IPS DF 4.7 (cell line): ENCODE data around the gene IL17B.
A peak's percentile ranks its signal among the peaks of the same experiment; 100 is the strongest.

ENCODE experiments used
- DNase-seq: peaks from one replicate; pipeline ENCODE4 v3.0.0-alpha.2; 2013; ENCODE audit warnings: low spot score; ENCODE audit errors: extremely low read depth

Gene IL17B

GRCh38 chr5:149380466-149381121 is 1.5 kb upstream of the IL17B start:
- no peak for DNase-seq

GRCh38 chr5:149379818-149380374 is 804 bp upstream of the IL17B start:
- DNase-seq: no peak

DNA sequence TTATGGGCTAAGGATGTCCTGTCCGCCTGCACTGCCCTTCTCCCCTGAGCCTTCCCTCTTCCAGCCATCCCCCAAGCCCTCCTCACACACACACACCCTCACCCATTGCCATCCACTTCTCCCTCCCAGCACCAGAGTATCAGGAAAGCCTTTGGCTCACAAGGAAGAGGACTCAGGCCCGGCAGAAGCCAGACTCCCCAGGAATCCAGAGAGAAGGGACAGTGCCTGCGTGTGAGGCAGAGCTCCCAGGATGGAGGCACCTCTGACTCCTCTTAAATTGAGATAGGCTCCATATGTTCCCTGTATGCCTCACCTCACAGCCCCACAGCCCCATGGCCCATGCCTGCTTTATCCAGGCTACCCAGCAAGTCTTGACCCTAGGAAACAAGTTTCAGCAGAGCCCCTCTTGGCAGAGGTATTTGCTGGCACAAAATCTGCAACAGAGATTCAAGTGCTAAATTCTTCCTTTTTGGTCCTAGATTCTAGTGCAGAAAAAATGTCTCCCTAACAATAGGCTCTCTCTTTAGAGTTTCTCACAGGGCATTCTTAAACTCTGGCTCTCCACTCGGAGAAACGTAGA is 761 bp downstream of the IL17B start:
- DNase-seq: no peak

DNA sequence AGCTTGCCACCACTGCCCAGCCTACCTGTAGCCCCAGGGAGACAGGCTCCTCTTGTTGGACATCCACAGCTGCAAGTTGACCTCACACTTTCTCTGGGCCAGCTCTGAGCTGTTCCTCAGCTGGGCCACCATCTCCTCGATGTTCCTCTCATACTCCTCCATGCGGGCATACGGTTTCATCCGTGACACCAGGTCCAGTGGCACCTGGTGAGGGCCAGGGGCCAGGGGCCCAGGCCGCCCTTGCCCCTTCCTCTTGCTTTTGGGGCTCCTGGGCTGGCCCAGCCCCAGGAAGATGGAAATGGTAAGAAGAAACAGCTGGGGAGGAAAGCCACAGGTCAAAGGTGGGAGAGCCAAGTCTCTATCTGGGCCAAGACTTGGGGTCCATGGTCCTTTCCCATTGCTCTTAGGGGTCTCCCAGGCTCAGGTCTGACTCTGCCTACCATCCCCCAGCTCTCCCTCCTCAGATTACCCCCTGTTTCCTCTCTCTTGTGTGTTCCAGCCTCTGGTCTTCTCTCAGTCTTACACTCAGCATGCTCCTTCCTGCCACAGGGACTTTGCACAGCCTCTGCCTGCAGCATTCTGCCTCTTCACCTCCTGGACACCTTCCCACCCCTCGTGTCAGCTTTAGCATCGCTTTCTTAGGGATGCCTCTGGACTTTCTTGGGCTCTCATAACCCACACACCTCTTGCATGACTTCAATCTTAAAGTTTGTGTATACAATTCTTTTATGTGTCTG is 2.2 kb downstream of the IL17B start:
- DNase-seq: no peak

DNA sequence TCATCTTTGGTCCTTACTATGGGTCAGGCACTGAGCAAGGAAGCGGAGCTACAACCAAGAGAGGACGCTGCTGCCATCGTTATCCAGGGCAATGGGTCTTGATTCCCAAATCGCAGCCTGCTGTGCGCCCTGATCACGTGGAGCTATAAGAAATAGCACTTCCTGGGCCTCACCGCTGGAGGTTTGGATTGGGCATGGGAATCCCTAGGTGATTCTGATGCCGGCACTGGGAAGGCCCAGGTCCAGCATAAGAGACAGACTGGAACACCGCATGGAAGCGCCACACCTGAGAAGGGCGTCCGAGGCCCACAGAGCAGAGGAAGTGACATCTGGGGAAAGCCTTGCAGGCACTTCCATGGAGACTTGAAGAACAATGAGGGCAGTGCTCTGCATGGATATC is 3.0 kb downstream of the IL17B start:
- DNase-seq: no peak

GRCh38 chr5:149375434-149375833 is 3.7 kb downstream of the IL17B start:
- no peak for DNase-seq

DNA sequence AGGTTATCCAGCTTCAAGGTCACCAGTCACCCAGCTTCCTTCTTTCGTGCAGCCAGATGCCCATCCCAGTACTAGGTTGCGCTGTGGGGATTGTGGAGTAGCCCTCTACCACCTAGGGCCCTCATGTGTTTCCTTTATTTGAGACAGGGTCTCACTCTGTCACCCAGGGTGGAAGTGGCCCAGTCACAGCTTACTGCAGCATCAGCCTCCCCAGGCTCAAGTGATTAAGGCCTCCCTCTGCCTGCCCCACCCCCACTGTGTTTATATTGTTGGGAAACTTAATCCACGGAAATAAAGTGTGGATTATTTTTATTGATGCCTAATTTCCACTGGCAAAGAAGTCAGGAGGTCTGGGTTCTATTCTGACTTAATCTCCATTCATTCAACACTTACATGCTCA is 4.3 kb downstream of the IL17B start:
- DNase-seq: no peak

DNA sequence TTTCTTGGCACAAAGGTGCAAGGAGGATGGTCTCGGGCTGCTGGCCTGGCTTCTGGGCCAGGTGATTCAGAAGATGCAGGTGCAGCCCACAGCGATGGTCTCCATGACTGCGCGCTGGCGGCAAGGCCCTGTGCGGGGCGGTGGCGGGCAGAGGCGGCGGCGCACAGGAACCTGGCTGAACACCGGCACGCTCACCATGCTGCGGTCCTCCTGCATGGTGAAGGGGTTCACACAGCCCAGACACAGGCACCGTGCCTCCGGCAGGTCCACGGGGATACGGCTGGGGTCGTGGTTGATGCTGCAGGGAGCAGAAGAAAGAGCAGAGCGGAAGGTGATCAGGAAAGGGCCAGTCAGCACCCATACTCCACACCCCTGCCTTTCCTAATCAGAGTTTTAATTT is 4.8 kb downstream of the IL17B start:
- DNase-seq: no peak

GRCh38 chr5:149372932-149373331 is 6.2 kb downstream of the IL17B start:
- no peak for DNase-seq

- DNase-seq: no peak
Measured at GRCh38 chr5:149372076-149372795, 6.9 kb downstream of the IL17B start.

DNA sequence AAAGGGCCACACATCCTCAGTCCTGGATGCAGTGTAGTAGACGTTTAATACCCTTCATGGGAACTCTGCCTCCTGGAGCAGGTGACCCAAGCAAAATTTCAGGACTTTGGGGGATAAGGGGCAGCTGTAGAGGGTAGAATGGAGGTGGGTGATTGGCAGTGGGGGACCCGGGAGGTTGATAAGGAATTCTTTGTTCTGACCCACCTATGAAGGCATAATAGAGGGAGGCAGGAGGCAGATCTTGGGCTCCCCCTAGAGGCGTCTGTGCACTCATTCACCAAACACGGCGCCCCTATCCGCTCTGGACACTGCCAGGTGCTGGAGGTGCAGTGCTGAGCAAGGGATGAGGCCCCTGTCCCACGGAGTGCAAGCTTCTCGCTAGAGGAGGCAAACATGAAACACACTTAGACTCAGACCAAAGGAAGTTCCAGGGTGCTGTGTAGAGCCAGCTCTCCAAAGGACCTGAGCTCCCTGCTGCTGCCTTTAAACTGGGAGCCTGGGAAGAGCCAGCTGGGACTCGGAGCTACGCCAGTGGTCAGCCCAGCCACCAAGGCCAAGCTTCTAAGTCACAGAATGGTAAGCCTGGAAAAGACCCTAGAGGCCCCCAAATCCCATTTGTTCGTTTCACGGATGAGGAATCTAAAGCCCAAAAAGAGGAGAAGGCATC is 7.7 kb downstream of the IL17B start:
- DNase-seq: peak; percentile 74

DNA sequence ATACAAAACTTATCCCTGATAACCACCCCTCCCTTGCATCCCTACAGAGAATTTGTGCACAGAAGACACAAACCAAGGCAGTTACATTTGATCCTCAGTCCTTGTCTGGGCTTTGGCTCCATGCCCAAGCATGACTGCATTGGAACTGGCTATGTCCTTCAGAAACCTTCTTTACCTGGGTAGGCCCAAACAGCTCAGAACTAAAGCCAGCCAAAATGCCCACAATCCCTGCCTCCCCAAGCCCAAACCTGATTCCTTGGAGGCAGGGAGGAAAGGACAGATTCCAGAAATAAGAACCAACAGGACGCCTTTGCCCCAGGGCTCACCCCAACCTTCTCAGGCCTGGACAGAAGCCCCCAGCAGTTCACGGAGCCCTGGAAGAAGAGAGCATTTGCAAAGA is 8.2 kb downstream of the IL17B start:
- DNase-seq: no peak

DNA sequence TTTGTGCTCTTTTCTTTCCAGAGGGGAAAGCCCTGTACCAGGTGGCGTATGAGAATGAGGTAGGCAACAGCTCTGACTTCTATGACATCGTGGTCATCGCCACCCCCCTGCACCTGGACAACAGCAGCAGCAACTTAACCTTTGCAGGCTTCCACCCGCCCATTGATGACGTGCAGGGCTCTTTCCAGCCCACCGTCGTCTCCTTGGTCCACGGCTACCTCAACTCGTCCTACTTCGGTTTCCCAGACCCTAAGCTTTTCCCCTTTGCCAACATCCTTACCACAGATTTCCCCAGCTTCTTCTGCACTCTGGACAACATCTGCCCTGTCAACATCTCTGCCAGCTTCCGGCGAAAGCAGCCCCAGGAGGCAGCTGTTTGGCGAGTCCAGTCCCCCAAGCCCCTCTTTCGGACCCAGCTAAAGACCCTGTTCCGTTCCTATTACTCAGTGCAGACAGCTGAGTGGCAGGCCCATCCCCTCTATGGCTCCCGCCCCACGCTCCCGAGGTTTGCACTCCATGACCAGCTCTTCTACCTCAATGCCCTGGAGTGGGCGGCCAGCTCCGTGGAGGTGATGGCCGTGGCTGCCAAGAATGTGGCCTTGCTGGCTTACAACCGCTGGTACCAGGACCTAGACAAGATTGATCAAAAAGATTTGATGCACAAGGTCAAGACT is 11.0 kb downstream of the IL17B start:
- no peak for DNase-seq

GRCh38 chr5:149367249-149367971 is 11.7 kb downstream of the IL17B start:
- peak; percentile 91 for DNase-seq

- DNase-seq: no peak
Measured at GRCh38 chr5:149366169-149366729, 12.8 kb downstream of the IL17B start.

- DNase-seq: no peak
Measured at GRCh38 chr5:149365418-149365817, 13.7 kb downstream of the IL17B start.

- DNase-seq: no peak
Measured at GRCh38 chr5:149364719-149365118, 14.4 kb downstream of the IL17B start.

- DNase-seq: no peak
Measured at GRCh38 chr5:149363936-149364335, 15.2 kb downstream of the IL17B start.

DNA sequence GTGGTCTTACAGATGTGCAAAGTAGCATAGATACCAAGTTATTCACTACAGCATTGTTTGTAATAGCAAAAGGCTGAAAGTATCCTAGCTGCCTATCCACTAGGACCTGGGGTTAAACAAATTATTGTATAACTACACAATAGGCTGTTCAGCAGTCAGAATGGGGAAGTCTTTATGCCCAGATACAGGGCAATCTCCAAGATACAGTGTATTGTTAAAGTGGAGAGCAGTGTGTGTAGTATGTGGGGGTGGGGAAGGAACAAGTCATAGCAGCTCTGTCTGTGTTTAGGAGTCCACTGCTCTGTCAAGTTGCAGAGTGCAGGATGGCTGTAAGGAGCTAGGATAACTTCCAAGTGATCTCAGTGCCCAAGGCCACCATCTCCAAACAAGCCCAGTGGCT is 15.7 kb downstream of the IL17B start:
- no peak for DNase-seq

DNA sequence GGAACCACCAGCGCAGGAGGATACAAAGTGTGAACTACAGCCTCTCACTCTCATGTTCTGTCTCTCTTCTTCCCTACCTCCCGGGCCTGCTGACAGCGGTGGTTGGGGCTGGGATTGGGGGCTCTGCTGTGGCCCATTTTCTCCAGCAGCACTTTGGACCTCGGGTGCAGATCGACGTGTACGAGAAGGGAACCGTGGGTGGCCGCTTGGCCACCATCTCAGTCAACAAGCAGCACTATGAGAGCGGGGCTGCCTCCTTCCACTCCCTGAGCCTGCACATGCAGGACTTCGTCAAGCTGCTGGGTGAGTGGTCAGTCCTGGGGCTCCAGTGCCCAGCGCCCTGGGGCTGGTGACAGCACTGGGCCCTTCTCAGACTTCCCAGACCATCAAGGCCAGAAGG is 16.6 kb downstream of the IL17B start:
- no peak for DNase-seq
